DOHH2 (cell line): ENCODE measurements around the gene DCLK1.

Experiments
- EZH2phosphoT487 ChIP-seq: fragments of 200-600 bp; sonication (generic); IDR thresholded peaks from 2 replicates; pipeline ENCODE4 v1.6.1; 2017; ENCODE audit warnings: borderline replicate concordance, mild to moderate bottlenecking, antibody characterized with exemption, low read length, moderate library complexity, mixed read lengths
- TF ChIP-seq, protein P1 (sequence below): fragments of 200-600 bp; sonication (generic); IDR thresholded peaks from one replicate; pipeline ENCODE4 v1.5.1; 2014; ENCODE audit warnings: antibody characterized with exemption, mild to moderate bottlenecking, low read depth, low read length; ENCODE audit not compliant: poor library complexity, severe bottlenecking

DNA sequence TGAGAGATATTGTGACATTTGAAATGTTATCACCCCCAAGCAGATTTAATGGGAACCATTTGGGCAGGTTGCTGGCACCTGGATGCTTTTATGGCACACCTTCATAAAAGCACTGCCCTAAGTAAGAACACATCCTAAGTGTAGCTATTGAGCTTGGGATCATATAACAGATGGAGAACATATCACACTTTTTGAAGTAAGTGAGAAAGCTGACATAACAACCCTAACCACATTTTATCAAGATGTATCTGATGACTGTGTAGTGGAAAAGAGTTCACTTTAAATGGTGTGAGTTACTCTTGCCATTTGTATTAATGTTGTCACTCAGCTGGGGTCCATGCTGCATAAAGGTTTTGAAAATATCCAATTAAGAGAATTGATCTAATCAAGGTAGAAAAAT, 287.9 kb downstream of the DCLK1 start:
- TF ChIP-seq, protein P1, sequence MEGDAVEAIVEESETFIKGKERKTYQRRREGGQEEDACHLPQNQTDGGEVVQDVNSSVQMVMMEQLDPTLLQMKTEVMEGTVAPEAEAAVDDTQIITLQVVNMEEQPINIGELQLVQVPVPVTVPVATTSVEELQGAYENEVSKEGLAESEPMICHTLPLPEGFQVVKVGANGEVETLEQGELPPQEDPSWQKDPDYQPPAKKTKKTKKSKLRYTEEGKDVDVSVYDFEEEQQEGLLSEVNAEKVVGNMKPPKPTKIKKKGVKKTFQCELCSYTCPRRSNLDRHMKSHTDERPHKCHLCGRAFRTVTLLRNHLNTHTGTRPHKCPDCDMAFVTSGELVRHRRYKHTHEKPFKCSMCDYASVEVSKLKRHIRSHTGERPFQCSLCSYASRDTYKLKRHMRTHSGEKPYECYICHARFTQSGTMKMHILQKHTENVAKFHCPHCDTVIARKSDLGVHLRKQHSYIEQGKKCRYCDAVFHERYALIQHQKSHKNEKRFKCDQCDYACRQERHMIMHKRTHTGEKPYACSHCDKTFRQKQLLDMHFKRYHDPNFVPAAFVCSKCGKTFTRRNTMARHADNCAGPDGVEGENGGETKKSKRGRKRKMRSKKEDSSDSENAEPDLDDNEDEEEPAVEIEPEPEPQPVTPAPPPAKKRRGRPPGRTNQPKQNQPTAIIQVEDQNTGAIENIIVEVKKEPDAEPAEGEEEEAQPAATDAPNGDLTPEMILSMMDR, result no peak
- no peak for TF ChIP-seq EZH2phosphoT487
